OCI-LY3 (cell line): ENCODE results near the gene FDX2.
A peak's percentile ranks its signal among the peaks of the same experiment; 100 is the strongest.

ENCODE experiments used
- H2AFZ ChIP-seq: fragments of 200-600, 300-600 bp; shearing (Covaris generic); 2 replicates; pipeline ENCODE4 v1.6.0; 2014; ENCODE audit warnings: antibody characterized with exemption, low read depth, low read length
- H3K27ac ChIP-seq: fragments of 200-600, 300-600 bp; sonication (generic); 2 replicates; pipeline ENCODE4 v1.5.1; 2014; ENCODE audit warnings: mild to moderate bottlenecking, low read length, moderate library complexity, mixed read lengths
- H3K27me3 ChIP-seq: fragments of 200-600, 300-600 bp; sonication (generic); 2 replicates; pipeline ENCODE4 v1.6.1; 2014; ENCODE audit warnings: low read depth, low read length, mixed read lengths
- H3K36me3 ChIP-seq: fragments of 200-600, 300-600 bp; sonication (generic); replicated peaks from 2 replicates; pipeline ENCODE3; 2014; ENCODE audit warnings: low read depth, low read length, mixed read lengths
- H3K4me1 ChIP-seq: fragments of 300-600, 200-600 bp; sonication (generic); 2 replicates; pipeline ENCODE4 v1.6.1; 2014; ENCODE audit warnings: low read length, mixed read lengths
- H3K4me2 ChIP-seq: fragments of 200-600, 300-600 bp; sonication (generic); 2 replicates; pipeline ENCODE4 v1.6.1; 2014; ENCODE audit warnings: low read length, mixed read lengths
- H3K4me3 ChIP-seq: fragments of 300-600, 200-600 bp; sonication (generic); 2 replicates; pipeline ENCODE4 v1.5.1; 2014; ENCODE audit warnings: antibody characterized with exemption, mild to moderate bottlenecking, low read length, moderate library complexity
- H3K79me2 ChIP-seq: fragments of 300-600, 200-600 bp; shearing (Covaris generic); 2 replicates; pipeline ENCODE4 v1.6.1; 2014; ENCODE audit warnings: mild to moderate bottlenecking, low read length, mixed read lengths
- H3K9ac ChIP-seq: fragments of 300-600, 200-600 bp; shearing (Covaris generic); 2 replicates; pipeline ENCODE4 v1.6.0; 2014; ENCODE audit warnings: mild to moderate bottlenecking, low read length, moderate library complexity
- H3K9me3 ChIP-seq: fragments of 200-600, 300-600 bp; shearing (Covaris generic); 2 replicates; pipeline ENCODE4 v1.6.1; 2014; ENCODE audit warnings: low read length, mixed read lengths; ENCODE audit not compliant: insufficient read depth
- H4K20me1 ChIP-seq: fragments of 200-600, 300-600 bp; sonication (generic); 2 replicates; pipeline ENCODE4 v1.6.1; 2016; ENCODE audit warnings: low read length, mixed read lengths; ENCODE audit not compliant: insufficient read depth
- CTCF ChIP-seq: fragments of 200-600, 300-600 bp; sonication (generic); IDR thresholded peaks from 2 replicates; pipeline ENCODE4 v1.5.1; 2014; ENCODE audit warnings: antibody characterized with exemption, low read length, low read depth
- EZH2phosphoT487 ChIP-seq: fragments of 200-600 bp; shearing (Covaris generic); IDR thresholded peaks from 2 replicates; pipeline ENCODE4 v1.6.1; 2018; ENCODE audit warnings: antibody characterized with exemption, mixed run types, low read depth

Gene FDX2

GRCh38 chr19:10335352-10335985 is 19.7 kb upstream of the FDX2 start:
- H3K36me3 ChIP-seq: peaks cover 25% of the 10 kb centered on the region
- H3K4me1 ChIP-seq: peaks cover 41% of the 10 kb centered on the region
- TF ChIP-seq EZH2phosphoT487: no peak
- TF ChIP-seq CTCF: no peak
- peaks cover 13% of the 10 kb centered on the region for H4K20me1 ChIP-seq
- no peak overlapping the region for H2AFZ ChIP-seq
- no peak overlapping the region for H3K9ac ChIP-seq
- H3K4me3 ChIP-seq: no peak overlapping the region
- no peaks in the 10 kb centered on the region for H3K27me3 ChIP-seq
- no peaks in the 10 kb centered on the region for H3K9me3 ChIP-seq
- H3K79me2 ChIP-seq: peaks cover 44% of the 10 kb centered on the region
- no peak overlapping the region for H3K4me2 ChIP-seq
- H3K27ac ChIP-seq: no peak overlapping the region

GRCh38 chr19:10334588-10335351 is 19.0 kb upstream of the FDX2 start:
- Histone ChIP-seq H3K79me2 (peaks cover 51% of the 10 kb centered on the region), H3K4me1 (peaks cover 36% of the 10 kb centered on the region), H3K9me3 (no peaks in the 10 kb centered on the region), H3K27ac (no peak overlapping the region), H3K4me3 (no peak overlapping the region), H3K27me3 (no peaks in the 10 kb centered on the region), H4K20me1 (peaks cover 19% of the 10 kb centered on the region), H2AFZ (no peak overlapping the region), H3K9ac (no peak overlapping the region), H3K36me3 (peaks cover 30% of the 10 kb centered on the region), H3K4me2 (peak overlapping the region; percentile 69; the same call in 1 of the 2 replicates)
- TF ChIP-seq EZH2phosphoT487 (no peak), CTCF (no peak)

GRCh38 chr19:10333758-10334587 is 18.2 kb upstream of the FDX2 start:
- peaks cover 19% of the 10 kb centered on the region for H4K20me1 ChIP-seq
- peak overlapping the region; percentile 22 for H3K27ac ChIP-seq
- peaks cover 31% of the 10 kb centered on the region for H3K4me1 ChIP-seq
- no peaks in the 10 kb centered on the region for H3K9me3 ChIP-seq
- peak overlapping the region; percentile 69 for H3K4me2 ChIP-seq
- no peak for TF ChIP-seq CTCF
- TF ChIP-seq EZH2phosphoT487: no peak
- H3K4me3 ChIP-seq: peak overlapping the region; percentile 93
- H3K9ac ChIP-seq: peak overlapping the region; percentile 46
- H3K79me2 ChIP-seq: peaks cover 56% of the 10 kb centered on the region
- peaks cover 38% of the 10 kb centered on the region for H3K36me3 ChIP-seq
- no peaks in the 10 kb centered on the region for H3K27me3 ChIP-seq
- no peak overlapping the region for H2AFZ ChIP-seq
